GM23338 (cell line): ENCODE results near the gene THOC2. TPM values are rescaled to one million over a fixed set of nuclear protein-coding genes. Genes with fewer than 3 reads are reported as not detected.

Source experiments
- ATAC-seq: fragments of 200-7000 bp; cut with Tn5 transposase; 3 replicates; pipeline ENCODE4 v1.9.1; 2020
- DNase-seq: peaks from one replicate; pipeline ENCODE4 v3.0.0-alpha.2; 2015; ENCODE audit warnings: low spot score
- H2AFZ ChIP-seq: fragments of 200-600 bp; sonication (generic); 2 replicates; pipeline ENCODE4 v1.8.0; 2016; ENCODE audit warnings: antibody characterized with exemption, mild to moderate bottlenecking, moderate library complexity
- H3F3A ChIP-seq: fragments of 200-600 bp; sonication (generic); replicated peaks from 2 replicates; pipeline ENCODE4 v1.8.0; 2017; ENCODE audit warnings: antibody characterized with exemption, mixed run types, low read depth
- H3K27ac ChIP-seq: fragments of 200-600 bp; sonication (generic); 2 replicates; pipeline ENCODE4 v1.6.1; 2016; ENCODE audit warnings: low read depth
- H3K27me3 ChIP-seq: fragments of 200-600 bp; sonication (generic); 2 replicates; pipeline ENCODE4 v1.8.0; 2016; ENCODE audit warnings: mild to moderate bottlenecking, mixed run types, moderate library complexity; ENCODE audit not compliant: insufficient read depth
- H3K36me3 ChIP-seq: fragments of 200-600 bp; sonication (generic); 2 replicates; pipeline ENCODE4 v1.8.0; 2016; ENCODE audit warnings: mild to moderate bottlenecking; ENCODE audit not compliant: insufficient read depth
- H3K4me1 ChIP-seq: fragments of 200-600 bp; sonication (generic); 2 replicates; pipeline ENCODE4 v1.8.0; 2016; ENCODE audit warnings: mild to moderate bottlenecking, moderate library complexity; ENCODE audit not compliant: insufficient read depth
- H3K4me2 ChIP-seq: fragments of 200-600 bp; sonication (generic); 2 replicates; pipeline ENCODE4 v1.7.1; 2017; ENCODE audit warnings: mixed run types
- H3K4me3 ChIP-seq: fragments of 200-600 bp; sonication (generic); 2 replicates; pipeline ENCODE4 v1.6.1; 2016; ENCODE audit warnings: mixed run types
- H3K79me2 ChIP-seq: fragments of 200-600 bp; sonication (generic); replicated peaks from 2 replicates; pipeline ENCODE4 v1.8.0; 2017; ENCODE audit warnings: mild to moderate bottlenecking; ENCODE audit not compliant: insufficient read depth
- H3K9me2 ChIP-seq: fragments of 200-600 bp; sonication (generic); 2 replicates; pipeline ENCODE4 v1.8.0; 2017; ENCODE audit not compliant: insufficient read depth
- H4K20me1 ChIP-seq: fragments of 200-600 bp; sonication (generic); replicated peaks from 2 replicates; pipeline ENCODE4 v1.8.0; 2017; ENCODE audit warnings: mild to moderate bottlenecking; ENCODE audit not compliant: insufficient read depth
- H3K27ac Mint-ChIP-seq: 2 replicates; pipeline ENCODE4 v1.8.0; 2020; ENCODE audit warnings: inconsistent platforms, mild to moderate bottlenecking, moderate library complexity, mixed read lengths
- H3K27me3 Mint-ChIP-seq: 3 replicates; pipeline ENCODE4 v1.8.0; 2022; ENCODE audit warnings: low read depth, mild to moderate bottlenecking, moderate library complexity, mixed read lengths, inconsistent platforms; ENCODE audit not compliant: insufficient read depth, poor library complexity
- H3K36me3 Mint-ChIP-seq: 3 replicates; pipeline ENCODE4 v1.8.0; 2021; ENCODE audit warnings: low read depth, mild to moderate bottlenecking, inconsistent platforms, moderate library complexity, mixed read lengths
- H3K4me1 Mint-ChIP-seq: 3 replicates; pipeline ENCODE4 v1.8.0; 2020; ENCODE audit warnings: mild to moderate bottlenecking, inconsistent platforms, mixed read lengths
- H3K4me3 Mint-ChIP-seq: 3 replicates; pipeline ENCODE4 v1.8.0; 2021; ENCODE audit warnings: moderate library complexity, mild to moderate bottlenecking, inconsistent platforms, mixed read lengths
- H3K9me3 Mint-ChIP-seq: 3 replicates; pipeline ENCODE4 v1.8.0; 2020; ENCODE audit warnings: moderate library complexity, mild to moderate bottlenecking, inconsistent platforms, mixed read lengths
- CREB1 ChIP-seq: fragments of 250-450 bp; sonication (Bioruptor Pico); IDR thresholded peaks from 2 replicates; pipeline ENCODE4 v1.5.0; 2020; ENCODE audit warnings: low read depth, mild to moderate bottlenecking, moderate library complexity
- CTCF ChIP-seq, 2 experiments: fragments of 200-600 bp in 1 of 2; sonication (generic) in 1 of 2; conservative IDR thresholded peaks; 2 replicates each; pipeline versions ENCODE4 v1.5.1 to v1.6.1; 2016 to 2017; ENCODE audit warnings: antibody characterized with exemption in 2 of 2, low read depth in 2 of 2, mild to moderate bottlenecking in 2 of 2, moderate library complexity in 1 of 2
- EZH2 ChIP-seq: fragments of 200-600 bp; sonication (generic); IDR thresholded peaks from one replicate; pipeline ENCODE4 v1.8.0; 2017; ENCODE audit warnings: antibody characterized with exemption, mild to moderate bottlenecking, low read depth; ENCODE audit not compliant: unreplicated experiment
- EZH2phosphoT487 ChIP-seq: fragments of 200-600 bp; sonication (generic); IDR thresholded peaks from one replicate; pipeline ENCODE4 v1.8.1; 2018; ENCODE audit warnings: antibody characterized with exemption; ENCODE audit not compliant: unreplicated experiment
- JUNB ChIP-seq: IDR thresholded peaks from one replicate; pipeline ENCODE4 v1.6.1; 2016; ENCODE audit warnings: antibody characterized with exemption; ENCODE audit not compliant: unreplicated experiment
- POLR2AphosphoS5 ChIP-seq: IDR thresholded peaks from 2 replicates; pipeline ENCODE4 v1.6.1; 2016; ENCODE audit warnings: antibody characterized with exemption, low read depth
- REST ChIP-seq: IDR thresholded peaks from one replicate; pipeline ENCODE4 v1.6.1; 2018; ENCODE audit warnings: antibody characterized with exemption; ENCODE audit not compliant: unreplicated experiment
- STAT1 ChIP-seq: IDR thresholded peaks from one replicate; pipeline ENCODE4 v1.6.1; 2016; ENCODE audit warnings: antibody characterized with exemption; ENCODE audit not compliant: unreplicated experiment
- ZNF331 ChIP-seq: fragments of 250-450 bp; sonication (Bioruptor Pico); IDR thresholded peaks from 2 replicates; pipeline ENCODE4 v1.5.0; 2020; ENCODE audit warnings: low read depth, mild to moderate bottlenecking, moderate library complexity
- polyA plus RNA-seq: library from polyadenylated mRNA; unstranded; fragments of >200 nt; fragmentation: Nextera tagmentation; extraction: Ambion mirVana; gene quantifications from 2 replicates; pipeline ENCODE4 v1.2.1, GENCODE V29; 2016
- total RNA-seq: library from RNA; depleted of rRNA; stranded (reverse); fragments of >200 nt; shearing (Covaris generic); gene quantifications from 2 replicates; pipeline ENCODE4 v1.2.3, GENCODE V29; 2014
- TF ChIP-seq, protein P1 (sequence below): IDR thresholded peaks from 2 replicates; pipeline ENCODE4 v1.6.1; 2016; ENCODE audit warnings: antibody characterized with exemption

THOC2 gene
- total and polyA plus RNA-seq, 2 experiments from 2014 or later = 86.6 to 138 TPM

GRCh38 chrX:123696334-123696733, 36.5 kb downstream of the THOC2 start:
- Histone ChIP-seq H3K4me1 (no peaks in the 10 kb centered on the region), H3K9me2 (no peaks in the 10 kb centered on the region), H3K4me2 (no peak overlapping the region), H3K36me3 (no peaks in the 10 kb centered on the region), H2AFZ (no peak overlapping the region), H3K27me3 (no peaks in the 10 kb centered on the region), H3K79me2 (no peaks in the 10 kb centered on the region), H3K4me3 (no peak overlapping the region), H4K20me1 (no peaks in the 10 kb centered on the region), H3F3A (no peaks in the 10 kb centered on the region), H3K27ac (no peak overlapping the region)
- no peak for DNase-seq
- Mint-ChIP-seq H3K4me3 (no peak overlapping the region), H3K9me3 (no peaks in the 10 kb centered on the region), H3K4me1 (no peaks in the 10 kb centered on the region; the same call in 2 of the 3 replicates), H3K27ac (no peak overlapping the region), H3K27me3 (peaks cover 2% of the 10 kb centered on the region), H3K36me3 (no peaks in the 10 kb centered on the region; the same call in 1 of the 3 replicates)
- no peak for ATAC-seq
- TF ChIP-seq EZH2phosphoT487 = no peak
- no peak for TF ChIP-seq POLR2AphosphoS5
- no peak for TF ChIP-seq REST
- no peak for TF ChIP-seq ZNF331
- no peak for TF ChIP-seq STAT1

DNA sequence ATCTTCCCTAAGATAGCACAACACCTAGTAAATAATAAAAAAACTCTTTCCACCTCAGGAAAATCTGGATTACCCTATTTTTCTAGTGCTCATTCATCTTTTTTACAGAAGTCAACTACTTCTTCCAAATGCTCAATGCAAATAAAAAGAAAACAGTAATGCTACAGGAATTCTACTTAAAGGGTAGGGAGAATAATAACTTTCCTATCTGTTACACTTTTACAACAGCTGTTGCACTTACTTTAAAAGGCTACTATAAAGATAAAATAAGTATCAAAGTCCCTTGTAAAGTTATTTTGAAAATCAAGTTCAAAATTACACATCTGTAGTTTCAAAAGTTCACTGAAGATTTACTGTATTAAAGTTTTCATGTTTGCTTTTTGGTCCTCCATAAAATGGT, 37.6 kb downstream of the THOC2 start:
- Mint-ChIP-seq H3K36me3 (peaks cover 3% of the 10 kb centered on the region; the same call in 2 of the 3 replicates), H3K27me3 (peaks cover 2% of the 10 kb centered on the region)
- no peak overlapping the region for H3K4me2 ChIP-seq

More for the DNA sequence above, 37.6 kb downstream of the THOC2 start:
- DNase-seq (no peak), ATAC-seq (no peak)
- Mint-ChIP-seq H3K9me3 (no peaks in the 10 kb centered on the region), H3K4me3 (no peak overlapping the region), H3K27ac (no peak overlapping the region), H3K4me1 (no peaks in the 10 kb centered on the region; the same call in 2 of the 3 replicates)
- Histone ChIP-seq H3K4me1 (no peaks in the 10 kb centered on the region), H3F3A (no peaks in the 10 kb centered on the region), H3K4me3 (no peak overlapping the region), H3K36me3 (no peaks in the 10 kb centered on the region), H3K9me2 (no peaks in the 10 kb centered on the region), H2AFZ (no peak overlapping the region), H3K27me3 (no peaks in the 10 kb centered on the region), H3K79me2 (no peaks in the 10 kb centered on the region), H4K20me1 (no peaks in the 10 kb centered on the region), H3K27ac (no peak overlapping the region)
- TF ChIP-seq EZH2 (no peak), REST (no peak), JUNB (no peak), CTCF (conservative IDR thresholded peaks at IDR 0.05; ENCODE audit: low read depth in 2 of 2) (no peak), STAT1 (no peak), POLR2AphosphoS5 (no peak), CREB1 (CRISPR knock-in tag) (no peak)
- TF ChIP-seq, protein P1, sequence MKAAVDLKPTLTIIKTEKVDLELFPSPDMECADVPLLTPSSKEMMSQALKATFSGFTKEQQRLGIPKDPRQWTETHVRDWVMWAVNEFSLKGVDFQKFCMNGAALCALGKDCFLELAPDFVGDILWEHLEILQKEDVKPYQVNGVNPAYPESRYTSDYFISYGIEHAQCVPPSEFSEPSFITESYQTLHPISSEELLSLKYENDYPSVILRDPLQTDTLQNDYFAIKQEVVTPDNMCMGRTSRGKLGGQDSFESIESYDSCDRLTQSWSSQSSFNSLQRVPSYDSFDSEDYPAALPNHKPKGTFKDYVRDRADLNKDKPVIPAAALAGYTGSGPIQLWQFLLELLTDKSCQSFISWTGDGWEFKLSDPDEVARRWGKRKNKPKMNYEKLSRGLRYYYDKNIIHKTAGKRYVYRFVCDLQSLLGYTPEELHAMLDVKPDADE = no peak
